ENCODE data around the gene TMCC2. TPM values are rescaled to one million over a fixed set of nuclear protein-coding genes. Genes with fewer than 3 reads are reported as not detected.
"Not testable (repeated sequence)": the region's sequence is repeated elsewhere in the genome, so short reads cannot be mapped to it uniquely, and the experiment has no call there.

The TMCC2 gene
- total and polyA plus RNA-seq, 2 experiments from 2014 or later: 2.6 to 9.9 TPM

DNA sequence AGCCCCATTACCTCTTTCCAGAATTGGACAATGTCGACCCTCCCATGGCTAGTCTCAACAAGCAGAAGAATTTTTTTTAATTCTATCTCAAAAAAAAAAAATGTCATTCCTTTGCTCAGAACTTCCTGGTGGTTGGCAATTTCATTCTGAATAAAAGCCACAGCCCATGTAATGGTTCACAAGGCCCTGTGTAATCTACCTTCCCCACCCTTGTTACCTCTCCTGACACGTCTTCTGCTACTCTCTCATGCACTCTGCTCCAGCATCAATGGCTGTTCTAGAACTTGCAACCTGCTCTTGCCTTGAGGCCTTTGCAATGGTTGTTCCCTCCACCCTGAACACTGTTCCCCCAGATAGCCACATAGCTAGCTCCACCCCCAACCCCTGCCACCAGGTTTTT is 68.4 kb downstream of the TMCC2 start (continued):
- TF ChIP-seq, protein P1, sequence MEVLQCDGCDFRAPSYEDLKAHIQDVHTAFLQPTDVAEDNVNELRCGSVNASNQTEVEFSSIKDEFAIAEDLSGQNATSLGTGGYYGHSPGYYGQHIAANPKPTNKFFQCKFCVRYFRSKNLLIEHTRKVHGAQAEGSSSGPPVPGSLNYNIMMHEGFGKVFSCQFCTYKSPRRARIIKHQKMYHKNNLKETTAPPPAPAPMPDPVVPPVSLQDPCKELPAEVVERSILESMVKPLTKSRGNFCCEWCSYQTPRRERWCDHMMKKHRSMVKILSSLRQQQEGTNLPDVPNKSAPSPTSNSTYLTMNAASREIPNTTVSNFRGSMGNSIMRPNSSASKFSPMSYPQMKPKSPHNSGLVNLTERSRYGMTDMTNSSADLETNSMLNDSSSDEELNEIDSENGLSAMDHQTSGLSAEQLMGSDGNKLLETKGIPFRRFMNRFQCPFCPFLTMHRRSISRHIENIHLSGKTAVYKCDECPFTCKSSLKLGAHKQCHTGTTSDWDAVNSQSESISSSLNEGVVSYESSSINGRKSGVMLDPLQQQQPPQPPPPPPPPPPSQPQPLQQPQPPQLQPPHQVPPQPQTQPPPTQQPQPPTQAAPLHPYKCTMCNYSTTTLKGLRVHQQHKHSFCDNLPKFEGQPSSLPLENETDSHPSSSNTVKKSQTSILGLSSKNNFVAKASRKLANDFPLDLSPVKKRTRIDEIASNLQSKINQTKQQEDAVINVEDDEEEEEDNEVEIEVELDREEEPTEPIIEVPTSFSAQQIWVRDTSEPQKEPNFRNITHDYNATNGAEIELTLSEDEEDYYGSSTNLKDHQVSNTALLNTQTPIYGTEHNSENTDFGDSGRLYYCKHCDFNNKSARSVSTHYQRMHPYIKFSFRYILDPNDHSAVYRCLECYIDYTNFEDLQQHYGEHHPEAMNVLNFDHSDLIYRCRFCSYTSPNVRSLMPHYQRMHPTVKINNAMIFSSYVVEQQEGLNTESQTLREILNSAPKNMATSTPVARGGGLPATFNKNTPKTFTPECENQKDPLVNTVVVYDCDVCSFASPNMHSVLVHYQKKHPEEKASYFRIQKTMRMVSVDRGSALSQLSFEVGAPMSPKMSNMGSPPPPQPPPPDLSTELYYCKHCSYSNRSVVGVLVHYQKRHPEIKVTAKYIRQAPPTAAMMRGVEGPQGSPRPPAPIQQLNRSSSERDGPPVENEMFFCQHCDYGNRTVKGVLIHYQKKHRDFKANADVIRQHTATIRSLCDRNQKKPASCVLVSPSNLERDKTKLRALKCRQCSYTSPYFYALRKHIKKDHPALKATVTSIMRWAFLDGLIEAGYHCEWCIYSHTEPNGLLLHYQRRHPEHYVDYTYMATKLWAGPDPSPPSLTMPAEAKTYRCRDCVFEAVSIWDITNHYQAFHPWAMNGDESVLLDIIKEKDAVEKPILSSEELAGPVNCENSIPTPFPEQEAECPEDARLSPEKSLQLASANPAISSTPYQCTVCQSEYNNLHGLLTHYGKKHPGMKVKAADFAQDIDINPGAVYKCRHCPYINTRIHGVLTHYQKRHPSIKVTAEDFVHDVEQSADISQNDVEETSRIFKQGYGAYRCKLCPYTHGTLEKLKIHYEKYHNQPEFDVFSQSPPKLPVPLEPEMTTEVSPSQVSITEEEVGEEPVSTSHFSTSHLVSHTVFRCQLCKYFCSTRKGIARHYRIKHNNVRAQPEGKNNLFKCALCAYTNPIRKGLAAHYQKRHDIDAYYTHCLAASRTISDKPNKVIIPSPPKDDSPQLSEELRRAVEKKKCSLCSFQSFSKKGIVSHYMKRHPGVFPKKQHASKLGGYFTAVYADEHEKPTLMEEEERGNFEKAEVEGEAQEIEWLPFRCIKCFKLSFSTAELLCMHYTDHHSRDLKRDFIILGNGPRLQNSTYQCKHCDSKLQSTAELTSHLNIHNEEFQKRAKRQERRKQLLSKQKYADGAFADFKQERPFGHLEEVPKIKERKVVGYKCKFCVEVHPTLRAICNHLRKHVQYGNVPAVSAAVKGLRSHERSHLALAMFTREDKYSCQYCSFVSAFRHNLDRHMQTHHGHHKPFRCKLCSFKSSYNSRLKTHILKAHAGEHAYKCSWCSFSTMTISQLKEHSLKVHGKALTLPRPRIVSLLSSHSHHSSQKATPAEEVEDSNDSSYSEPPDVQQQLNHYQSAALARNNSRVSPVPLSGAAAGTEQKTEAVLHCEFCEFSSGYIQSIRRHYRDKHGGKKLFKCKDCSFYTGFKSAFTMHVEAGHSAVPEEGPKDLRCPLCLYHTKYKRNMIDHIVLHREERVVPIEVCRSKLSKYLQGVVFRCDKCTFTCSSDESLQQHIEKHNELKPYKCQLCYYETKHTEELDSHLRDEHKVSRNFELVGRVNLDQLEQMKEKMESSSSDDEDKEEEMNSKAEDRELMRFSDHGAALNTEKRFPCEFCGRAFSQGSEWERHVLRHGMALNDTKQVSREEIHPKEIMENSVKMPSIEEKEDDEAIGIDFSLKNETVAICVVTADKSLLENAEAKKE (CRISPR knock-in tag; IDR thresholded peaks at IDR 0.05): no peak
- TF ChIP-seq EZH2 (IDR thresholded peaks at IDR 0.05; ENCODE audit: low read depth, unreplicated experiment) (no peak), STAT1 (IDR thresholded peaks at IDR 0.05; ENCODE audit: unreplicated experiment) (no peak), ETS1 (IDR thresholded peaks at IDR 0.05) (no peak), ZNF331 (CRISPR knock-in tag; IDR thresholded peaks at IDR 0.05; ENCODE audit: low read depth) (no peak), EZH2phosphoT487 (IDR thresholded peaks at IDR 0.05; ENCODE audit: unreplicated experiment) (no peak), POLR2AphosphoS5 (IDR thresholded peaks at IDR 0.05; ENCODE audit: low read depth) (no peak)

- H3K4me1 Mint-ChIP-seq: peaks cover 75% of the 10 kb centered on the region
- not testable (repeated sequence) for H3K36me3 ChIP-seq (ENCODE audit: insufficient read depth); ATAC-seq; H3K27me3 ChIP-seq (ENCODE audit: insufficient read depth); H3K4me3 ChIP-seq; H3K4me3 Mint-ChIP-seq; H3K27ac ChIP-seq (ENCODE audit: low read depth); H4K20me1 ChIP-seq (replicated peaks; ENCODE audit: insufficient read depth); H3K36me3 Mint-ChIP-seq (ENCODE audit: low read depth); DNase-seq (ENCODE audit: low spot score); H2AFZ ChIP-seq; H3K9me2 ChIP-seq (ENCODE audit: insufficient read depth); H3K79me2 ChIP-seq (replicated peaks; ENCODE audit: insufficient read depth); H3K9me3 Mint-ChIP-seq
- Histone ChIP-seq H3K4me2 (peak overlapping the region; percentile 35; the same call in 1 of the 2 replicates), H3K4me1 (ENCODE audit: insufficient read depth) (peaks cover 52% of the 10 kb centered on the region), H3F3A (replicated peaks; ENCODE audit: low read depth) (peaks cover 18% of the 10 kb centered on the region)
- peaks cover 33% of the 10 kb centered on the region for H3K27me3 Mint-ChIP-seq (ENCODE audit: insufficient read depth, low read depth, poor library complexity)
- peak overlapping the region; percentile 58; the same call in 1 of the 2 replicates for H3K27ac Mint-ChIP-seq
These were observed 69.9 kb downstream of the TMCC2 start for GRCh38 chr1:205297546-205298177.

Data from GM23338 (cell line).